Liver (tissue), 9 donors: ENCODE results near the gene RALB. TPM values are rescaled to one million over a fixed set of nuclear protein-coding genes. Genes with fewer than 3 reads are reported as not detected.

Source experiments
- DNase-seq: peaks from one replicate; pipeline ENCODE4 v3.0.0-alpha.2; 2017; ENCODE audit warnings: low spot score
- H3K27ac ChIP-seq, 2 donors: one replicate each; pipeline ENCODE4 v1.7.0; 2013; ENCODE audit warnings: inconsistent platforms in 2 of 2, low read length in 2 of 2, control low read depth in 1 of 2, low read depth in 1 of 2, mild to moderate bottlenecking in 1 of 2
- H3K27me3 ChIP-seq, 4 donors: one replicate each; pipeline versions ENCODE4 v1.6.1 to v1.7.0; 2013; ENCODE audit warnings: low read length in 3 of 4, inconsistent platforms in 1 of 4, mild to moderate bottlenecking in 1 of 4, moderate library complexity in 1 of 4; ENCODE audit not compliant: control insufficient read depth in 4 of 4, insufficient read depth in 4 of 4
- H3K36me3 ChIP-seq, 4 donors: one replicate each; pipeline versions ENCODE4 v1.6.1 to v1.7.0; 2013; ENCODE audit warnings: low read length in 3 of 4, mild to moderate bottlenecking in 3 of 4, low read depth in 1 of 4, moderate library complexity in 1 of 4; ENCODE audit not compliant: control insufficient read depth in 4 of 4, insufficient read depth in 3 of 4
- H3K4me1 ChIP-seq, 4 donors: one replicate each; pipeline versions ENCODE4 v1.6.1 to v1.7.0; 2013; ENCODE audit warnings: low read length in 3 of 4, mild to moderate bottlenecking in 3 of 4, moderate library complexity in 1 of 4; ENCODE audit not compliant: control insufficient read depth in 4 of 4, insufficient read depth in 4 of 4
- H3K4me3 ChIP-seq, 3 donors: one replicate each; pipeline versions ENCODE4 v1.6.1 to v1.7.0; 2013; ENCODE audit warnings: low read length in 3 of 3, control low read depth in 1 of 3, low read depth in 1 of 3, mild to moderate bottlenecking in 1 of 3
- H3K9ac ChIP-seq, 2 donors: one replicate each; pipeline ENCODE4 v1.7.0; 2013; ENCODE audit warnings: low read length in 2 of 2, mild to moderate bottlenecking in 2 of 2, moderate library complexity in 2 of 2, control low read depth in 1 of 2, low read depth in 1 of 2
- H3K9me3 ChIP-seq, 4 donors: one replicate each; pipeline versions ENCODE4 v1.6.1 to v1.7.0; 2013; ENCODE audit warnings: low read length in 3 of 4; ENCODE audit not compliant: control insufficient read depth in 4 of 4
- ATF3 ChIP-seq: IDR thresholded peaks from 2 replicates; pipeline ENCODE4 v1.6.1; 2016; ENCODE audit warnings: antibody characterized with exemption
- CTCF ChIP-seq: fragments of 150-350 bp; IDR thresholded peaks from 2 replicates; pipeline ENCODE4 v1.5.1; 2017; ENCODE audit warnings: improper control_type of control experiment, low read depth, low read length; ENCODE audit not compliant: missing input control
- EGR1 ChIP-seq, 2 donors: IDR thresholded peaks; 2 replicates each; pipeline ENCODE4 v1.6.1; 2016 to 2018; ENCODE audit warnings: antibody characterized with exemption in 2 of 2, low read depth in 2 of 2
- FOXA1 ChIP-seq: IDR thresholded peaks from 2 replicates; pipeline ENCODE4 v1.6.1; 2016; ENCODE audit warnings: antibody characterized with exemption
- FOXA2 ChIP-seq: IDR thresholded peaks from 2 replicates; pipeline ENCODE4 v1.6.1; 2016; ENCODE audit warnings: antibody characterized with exemption
- GABPA ChIP-seq, 2 donors: IDR thresholded peaks in 1 of 2; conservative IDR thresholded peaks in 1 of 2; 2 replicates each; pipeline ENCODE4 v1.6.1; 2016; ENCODE audit warnings: antibody characterized with exemption in 2 of 2, mild to moderate bottlenecking in 1 of 2, moderate library complexity in 1 of 2
- HNF4A ChIP-seq, 2 donors: conservative IDR thresholded peaks; 2 replicates each; pipeline ENCODE4 v1.6.1; 2016; ENCODE audit warnings: antibody characterized with exemption in 2 of 2, mild to moderate bottlenecking in 2 of 2
- HNF4G ChIP-seq: IDR thresholded peaks from 2 replicates; pipeline ENCODE4 v1.6.1; 2016; ENCODE audit warnings: antibody characterized with exemption
- JUND ChIP-seq, 2 donors: IDR thresholded peaks; 2 replicates each; pipeline ENCODE4 v1.6.1; 2016; ENCODE audit warnings: antibody characterized with exemption in 2 of 2
- MAX ChIP-seq: IDR thresholded peaks from 2 replicates; pipeline ENCODE4 v1.6.1; 2016; ENCODE audit warnings: antibody characterized with exemption
- NR2F2 ChIP-seq: IDR thresholded peaks from 2 replicates; pipeline ENCODE4 v1.6.1; 2016; ENCODE audit warnings: antibody characterized with exemption
- RAD21 ChIP-seq, 2 donors: IDR thresholded peaks; 2 replicates each; pipeline ENCODE4 v1.6.1; 2016; ENCODE audit warnings: antibody characterized with exemption in 2 of 2, mild to moderate bottlenecking in 2 of 2
- REST ChIP-seq: IDR thresholded peaks from 2 replicates; pipeline ENCODE4 v1.6.1; 2016; ENCODE audit warnings: antibody characterized with exemption, mild to moderate bottlenecking
- RXRA ChIP-seq, 2 donors: IDR thresholded peaks; 2 replicates each; pipeline ENCODE4 v1.6.1; 2017 to 2018; ENCODE audit warnings: antibody characterized with exemption in 2 of 2, mild to moderate bottlenecking in 1 of 2
- SP1 ChIP-seq: IDR thresholded peaks from 2 replicates; pipeline ENCODE4 v1.6.1; 2018; ENCODE audit warnings: antibody characterized with exemption, mild to moderate bottlenecking
- TAF1 ChIP-seq: conservative IDR thresholded peaks from 2 replicates; pipeline ENCODE4 v1.6.1; 2016; ENCODE audit warnings: antibody characterized with exemption, mild to moderate bottlenecking
- YY1 ChIP-seq: IDR thresholded peaks from 2 replicates; pipeline ENCODE4 v1.6.1; 2016; ENCODE audit warnings: antibody characterized with exemption, mild to moderate bottlenecking
- ZBTB33 ChIP-seq: IDR thresholded peaks from 2 replicates; pipeline ENCODE4 v1.6.1; 2016; ENCODE audit warnings: antibody characterized with exemption
- WGBS: extraction: QIAGEN DNeasy Blood & Tissue Kit; methylation state at CpG from one replicate; pipeline ENCODE4 v1.1.7; 2013; 5-methylcytosine and 5-hydroxymethylcytosine counted together
- polyA plus RNA-seq, 2 donors: library from polyadenylated mRNA; stranded (reverse) in 1 of 2; unstranded in 1 of 2; fragments of 200-250 nt in 1 of 2; fragments of >200 nt in 1 of 2; fragmentation: Nextera tagmentation in 1 of 2; extraction: Ambion mirVana in 1 of 2; gene quantifications; one replicate each; pipeline versions ENCODE4 v1.2.1 to v1.2.3, GENCODE V29; 2013 to 2015
- total RNA-seq, 2 donors: library from RNA; depleted of rRNA; stranded (reverse); fragments of >200 nt; gene quantifications; one replicate each; pipeline ENCODE4 v1.2.3, GENCODE V29; 2014
- donor health status: healthy.
- donor health status: healthy.
- donor health status: healthy.
- donor health status: healthy.
- donor health status: healthy.

Gene RALB
- total and polyA plus RNA-seq, 4 donors = 11.1 to 26.4 (median 20.1) TPM

- no peaks in the 10 kb centered on the region for H3K27me3 ChIP-seq
- no peak overlapping the region for H3K9ac ChIP-seq
- H3K4me3 ChIP-seq = no peak overlapping the region
- H3K4me1 ChIP-seq = no peaks in the 10 kb centered on the region
- no peak for TF ChIP-seq EGR1 (IDR thresholded peaks at IDR 0.05; ENCODE audit: low read depth in 2 of 2)
- no peak for TF ChIP-seq RXRA (IDR thresholded peaks at IDR 0.05)
- TF ChIP-seq YY1 = no peak
- TF ChIP-seq HNF4A (conservative IDR thresholded peaks at IDR 0.05) = no peak
- TF ChIP-seq ATF3 = no peak
- TF ChIP-seq FOXA1 = no peak
- TF ChIP-seq ZBTB33 = no peak
- TF ChIP-seq MAX = no peak
- no peak for TF ChIP-seq JUND (IDR thresholded peaks at IDR 0.05)
- no peak for TF ChIP-seq SP1
- TF ChIP-seq NR2F2 = no peak
- no peak for TF ChIP-seq FOXA2
- no peak for TF ChIP-seq GABPA (IDR thresholded peaks at IDR 0.05 in 1 of 2, conservative IDR thresholded peaks at IDR 0.05 in 1 of 2)
- no peak for TF ChIP-seq RAD21 (IDR thresholded peaks at IDR 0.05)
- TF ChIP-seq TAF1 = no peak
- no peak for TF ChIP-seq CTCF
- no peak for TF ChIP-seq REST
- TF ChIP-seq HNF4G = no peak
- no peak overlapping the region for H3K27ac ChIP-seq
- 49% methylated on average over 2 of the region's 2 CpGs for WGBS
- no peak for DNase-seq
- peaks cover 0 to 5% (median under 1%) of the 10 kb centered on the region in 4 donors for H3K9me3 ChIP-seq
- H3K36me3 ChIP-seq = no peaks in the 10 kb centered on the region
Observed at GRCh38 chr2:120262150-120262549, 9.5 kb downstream of the RALB start.
